WTC11 (cell line): Measurements from ENCODE around the gene MRTFA.

Experiments
- CREM ChIP-seq: sonication (generic); formaldehyde crosslinking; IDR thresholded peaks from 2 replicates; pipeline ENCODE4 v1.8.1; 2022; ENCODE audit warnings: mild to moderate bottlenecking, missing genetic modification reagents, moderate library complexity
- JAZF1 ChIP-seq: fragments of 250-450 bp; sonication (Bioruptor Pico); IDR thresholded peaks from 2 replicates; pipeline ENCODE4 v1.9.0; 2021; ENCODE audit warnings: moderate library complexity, mild to moderate bottlenecking, inconsistent platforms
- SP1 ChIP-seq: sonication (generic); formaldehyde crosslinking; conservative IDR thresholded peaks from 2 replicates; pipeline ENCODE4 v1.8.1; 2022; ENCODE audit warnings: missing genetic modification reagents
- TF ChIP-seq, protein P1 (sequence below): sonication (generic); formaldehyde crosslinking; IDR thresholded peaks from 2 replicates; pipeline ENCODE4 v1.8.0; 2022; ENCODE audit warnings: mild to moderate bottlenecking, missing genetic modification reagents
- TF ChIP-seq, protein P2 (sequence below): fragments of 200-600 bp; IDR thresholded peaks from 2 replicates; pipeline ENCODE4 v1.8.0; 2022; ENCODE audit warnings: antibody characterized with exemption

DNA sequence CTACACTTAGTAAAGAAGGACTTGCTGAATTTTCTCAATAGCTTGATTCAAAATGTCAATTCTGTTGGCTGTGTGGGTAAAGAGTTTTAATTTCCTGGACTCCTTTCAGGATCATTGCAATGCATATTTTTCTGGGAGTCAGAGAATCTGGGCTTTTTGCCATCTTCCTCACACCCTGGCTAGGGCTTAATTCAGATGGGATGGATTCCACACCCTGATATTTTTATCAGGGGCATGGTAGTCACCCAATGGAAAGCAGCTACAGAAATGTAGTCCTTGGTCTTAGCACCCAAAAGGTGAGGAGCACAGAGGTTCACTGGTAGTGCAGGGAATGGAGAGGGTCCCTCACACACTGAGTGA is 186.9 kb downstream of the MRTFA start:
- TF ChIP-seq CREM (CRISPR knock-in tag) (no peak), JAZF1 (CRISPR knock-in tag) (no peak), SP1 (no peak)
- TF ChIP-seq, protein P1, sequence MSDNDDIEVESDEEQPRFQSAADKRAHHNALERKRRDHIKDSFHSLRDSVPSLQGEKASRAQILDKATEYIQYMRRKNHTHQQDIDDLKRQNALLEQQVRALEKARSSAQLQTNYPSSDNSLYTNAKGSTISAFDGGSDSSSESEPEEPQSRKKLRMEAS (CRISPR knock-in tag) = no peak
- TF ChIP-seq, protein P2, sequence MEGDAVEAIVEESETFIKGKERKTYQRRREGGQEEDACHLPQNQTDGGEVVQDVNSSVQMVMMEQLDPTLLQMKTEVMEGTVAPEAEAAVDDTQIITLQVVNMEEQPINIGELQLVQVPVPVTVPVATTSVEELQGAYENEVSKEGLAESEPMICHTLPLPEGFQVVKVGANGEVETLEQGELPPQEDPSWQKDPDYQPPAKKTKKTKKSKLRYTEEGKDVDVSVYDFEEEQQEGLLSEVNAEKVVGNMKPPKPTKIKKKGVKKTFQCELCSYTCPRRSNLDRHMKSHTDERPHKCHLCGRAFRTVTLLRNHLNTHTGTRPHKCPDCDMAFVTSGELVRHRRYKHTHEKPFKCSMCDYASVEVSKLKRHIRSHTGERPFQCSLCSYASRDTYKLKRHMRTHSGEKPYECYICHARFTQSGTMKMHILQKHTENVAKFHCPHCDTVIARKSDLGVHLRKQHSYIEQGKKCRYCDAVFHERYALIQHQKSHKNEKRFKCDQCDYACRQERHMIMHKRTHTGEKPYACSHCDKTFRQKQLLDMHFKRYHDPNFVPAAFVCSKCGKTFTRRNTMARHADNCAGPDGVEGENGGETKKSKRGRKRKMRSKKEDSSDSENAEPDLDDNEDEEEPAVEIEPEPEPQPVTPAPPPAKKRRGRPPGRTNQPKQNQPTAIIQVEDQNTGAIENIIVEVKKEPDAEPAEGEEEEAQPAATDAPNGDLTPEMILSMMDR = no peak
